Measurements from ENCODE around the gene KTN1.

KTN1 gene

GRCh38 chr14:55610713-55611370 lies 30.8 kb downstream of the KTN1 start:
- DNase-seq: no peak

GRCh38 chr14:55611859-55612258 lies 31.9 kb downstream of the KTN1 start:
- DNase-seq: no peak

GRCh38 chr14:55614304-55614703 lies 34.3 kb downstream of the KTN1 start:
- DNase-seq: no peak

- no peak for DNase-seq
These were observed 40.3 kb downstream of the KTN1 start for GRCh38 chr14:55620277-55620676.

- peak; percentile 47 to 78 (median 66) for DNase-seq
These were observed 41.0 kb downstream of the KTN1 start for GRCh38 chr14:55620981-55621380.

- peak; percentile 56 to 78 (median 62) for DNase-seq
These were observed 41.4 kb downstream of the KTN1 start for GRCh38 chr14:55621391-55621790.

- no peak for DNase-seq
These were observed 44.9 kb downstream of the KTN1 start for GRCh38 chr14:55624913-55625312.

GRCh38 chr14:55625481-55625880 lies 45.5 kb downstream of the KTN1 start:
- no peak for DNase-seq

- DNase-seq: no peak
These were observed 46.1 kb downstream of the KTN1 start for GRCh38 chr14:55626131-55626530.

GRCh38 chr14:55628426-55628825 lies 48.4 kb downstream of the KTN1 start:
- no peak for DNase-seq

GRCh38 chr14:55638665-55639064 lies 58.7 kb downstream of the KTN1 start:
- DNase-seq: peak in 1 of 3 donors; percentile 5

- DNase-seq: no peak
These were observed 61.3 kb downstream of the KTN1 start for GRCh38 chr14:55641290-55641689.

GRCh38 chr14:55641954-55642353 lies 61.9 kb downstream of the KTN1 start:
- no peak for DNase-seq

GRCh38 chr14:55645145-55645544 lies 65.1 kb downstream of the KTN1 start:
- DNase-seq: peak; percentile 6 to 24 (median 19)

GRCh38 chr14:55645845-55646832 lies 66.1 kb downstream of the KTN1 start:
- no peak for DNase-seq

- DNase-seq: no peak
These were observed 71.0 kb downstream of the KTN1 start for GRCh38 chr14:55650992-55651391.

- no peak for DNase-seq
These were observed 74.2 kb downstream of the KTN1 start for GRCh38 chr14:55654243-55654642.

GRCh38 chr14:55661029-55661428 lies 81.0 kb downstream of the KTN1 start:
- no peak for DNase-seq

- DNase-seq: no peak
These were observed 82.7 kb downstream of the KTN1 start for GRCh38 chr14:55662752-55663151.

- DNase-seq: no peak
These were observed 85.2 kb downstream of the KTN1 start for GRCh38 chr14:55665067-55665675.

GRCh38 chr14:55667801-55668200 lies 87.8 kb downstream of the KTN1 start:
- no peak for DNase-seq

GRCh38 chr14:55671641-55672040 lies 91.6 kb downstream of the KTN1 start:
- no peak for DNase-seq

GRCh38 chr14:55673048-55673447 lies 93.0 kb downstream of the KTN1 start:
- DNase-seq: no peak

GRCh38 chr14:55681096-55681495 lies 101.1 kb downstream of the KTN1 start:
- DNase-seq: no peak
